Sigmoid colon (tissue), 4 donors: ENCODE data around the gene PPDPF.

Experiments
- POLR2A ChIP-seq, 2 donors: fragments of 450-650 bp; IDR thresholded peaks; one replicate each; pipeline ENCODE4 v1.6.1; 2016; ENCODE audit warnings: antibody characterized with exemption in 2 of 2, mild to moderate bottlenecking in 2 of 2, moderate library complexity in 2 of 2
- POLR2AphosphoS5 ChIP-seq, 4 donors: sonication (generic); formaldehyde crosslinking; IDR thresholded peaks; one replicate each; pipeline ENCODE4 v1.6.1; 2017; ENCODE audit warnings: antibody characterized with exemption in 4 of 4
- TF ChIP-seq, protein P1 (sequence below), 4 experiments: fragments of 450-650 bp in 3 of 4; fragments of 200-600 bp in 1 of 4; IDR thresholded peaks; one replicate each; pipeline ENCODE4 v1.5.1; 2016 to 2019; ENCODE audit warnings: antibody characterized with exemption in 4 of 4, mild to moderate bottlenecking in 3 of 4, moderate library complexity in 2 of 4

DNA sequence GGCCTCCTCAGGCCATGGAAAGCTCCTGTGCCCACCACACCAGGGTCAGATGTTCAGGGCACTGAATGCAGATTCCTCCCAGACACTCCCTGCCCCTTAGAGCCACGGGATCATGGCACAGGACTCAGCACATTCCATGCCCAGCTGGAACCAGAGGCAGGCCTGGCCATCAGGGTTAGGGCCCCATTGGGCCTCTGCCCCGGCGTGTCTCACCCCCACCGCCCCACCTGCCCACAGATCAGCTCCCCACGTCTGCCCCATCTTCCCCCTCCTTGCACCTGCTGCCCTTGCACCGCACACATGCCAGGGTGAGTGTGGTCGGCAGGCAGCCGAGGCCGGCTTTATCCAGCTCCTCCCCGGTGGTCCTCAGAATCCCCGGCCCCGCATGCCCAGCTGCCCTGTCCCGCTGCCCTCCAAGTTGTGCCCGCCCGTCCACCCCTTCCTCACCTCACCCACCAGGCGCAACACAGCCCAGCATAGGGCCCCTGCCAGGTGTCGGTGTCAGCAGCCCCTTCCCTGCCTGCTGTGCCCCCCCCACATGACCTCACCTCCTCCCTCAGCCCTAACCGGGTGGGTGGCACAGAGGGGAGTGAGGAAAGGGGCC lies 29.2 kb downstream of the PPDPF start:
- TF ChIP-seq, protein P1, sequence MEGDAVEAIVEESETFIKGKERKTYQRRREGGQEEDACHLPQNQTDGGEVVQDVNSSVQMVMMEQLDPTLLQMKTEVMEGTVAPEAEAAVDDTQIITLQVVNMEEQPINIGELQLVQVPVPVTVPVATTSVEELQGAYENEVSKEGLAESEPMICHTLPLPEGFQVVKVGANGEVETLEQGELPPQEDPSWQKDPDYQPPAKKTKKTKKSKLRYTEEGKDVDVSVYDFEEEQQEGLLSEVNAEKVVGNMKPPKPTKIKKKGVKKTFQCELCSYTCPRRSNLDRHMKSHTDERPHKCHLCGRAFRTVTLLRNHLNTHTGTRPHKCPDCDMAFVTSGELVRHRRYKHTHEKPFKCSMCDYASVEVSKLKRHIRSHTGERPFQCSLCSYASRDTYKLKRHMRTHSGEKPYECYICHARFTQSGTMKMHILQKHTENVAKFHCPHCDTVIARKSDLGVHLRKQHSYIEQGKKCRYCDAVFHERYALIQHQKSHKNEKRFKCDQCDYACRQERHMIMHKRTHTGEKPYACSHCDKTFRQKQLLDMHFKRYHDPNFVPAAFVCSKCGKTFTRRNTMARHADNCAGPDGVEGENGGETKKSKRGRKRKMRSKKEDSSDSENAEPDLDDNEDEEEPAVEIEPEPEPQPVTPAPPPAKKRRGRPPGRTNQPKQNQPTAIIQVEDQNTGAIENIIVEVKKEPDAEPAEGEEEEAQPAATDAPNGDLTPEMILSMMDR (IDR thresholded peaks at IDR 0.05): no peak
- TF ChIP-seq POLR2AphosphoS5 (IDR thresholded peaks at IDR 0.05): no peak
- no peak for TF ChIP-seq POLR2A (IDR thresholded peaks at IDR 0.05)
